Vagina (tissue), 2 donors: Measurements from ENCODE around the gene ATF7IP2. TPM values are rescaled to one million over a fixed set of nuclear protein-coding genes. Genes with fewer than 3 reads are reported as not detected.
"Not testable (repeated sequence)": the region's sequence is repeated elsewhere in the genome, so short reads cannot be mapped to it uniquely, and the experiment has no call there.

Source experiments
- DNase-seq, 2 donors: peaks; one replicate each; pipeline ENCODE4 v3.0.0-alpha.2; 2017; ENCODE audit errors: extremely low spot score in 2 of 2
- H3K27ac ChIP-seq: fragments of 200-600 bp; sonication (generic); one replicate; pipeline ENCODE4 v1.5.1; 2019
- H3K27me3 ChIP-seq: fragments of 200-600 bp; sonication (generic); one replicate; pipeline ENCODE4 v1.5.1; 2019
- H3K36me3 ChIP-seq, 2 donors: fragments of 200-600 bp; sonication (generic); one replicate each; pipeline ENCODE4 v1.5.1; 2017 to 2019
- H3K4me1 ChIP-seq: fragments of 200-600 bp; sonication (generic); one replicate; pipeline ENCODE4 v1.5.1; 2019
- H3K4me3 ChIP-seq, 2 donors: fragments of 200-600 bp; sonication (generic); 1 replicate in 1 of 2; 2 replicates in 1 of 2; pipeline ENCODE4 v1.5.1; 2016 to 2019
- H3K9me3 ChIP-seq: fragments of 200-600 bp; sonication (generic); one replicate; pipeline ENCODE4 v1.5.1; 2019
- CTCF ChIP-seq, 3 experiments: fragments of 450-650 bp in 2 of 3; fragments of 200-600 bp in 1 of 3; sonication (generic) in 1 of 3; IDR thresholded peaks; one replicate each; pipeline ENCODE4 v1.5.1; 2017 to 2019; ENCODE audit warnings: antibody characterized with exemption in 3 of 3, mild to moderate bottlenecking in 2 of 3, moderate library complexity in 2 of 3
- POLR2A ChIP-seq, 2 donors: fragments of 450-650 bp; IDR thresholded peaks; one replicate each; pipeline ENCODE4 v1.6.1; 2017; ENCODE audit warnings: antibody characterized with exemption in 2 of 2, mild to moderate bottlenecking in 2 of 2, moderate library complexity in 2 of 2
- POLR2AphosphoS5 ChIP-seq, 2 donors: sonication (generic); formaldehyde crosslinking; IDR thresholded peaks; one replicate each; pipeline ENCODE4 v1.9.0; 2017; ENCODE audit warnings: antibody characterized with exemption in 2 of 2, mild to moderate bottlenecking in 2 of 2, low read depth in 1 of 2; ENCODE audit not compliant: insufficient read depth in 1 of 2
- intact Hi-C: fragments of 100-400 bp; cut with DNase I; formaldehyde crosslinking; loops from one replicate; pipeline ENCODE4 v1.15.1; 2023
- total RNA-seq: library from RNA; depleted of rRNA; stranded (reverse); fragments of >200 nt; gene quantifications from one replicate; pipeline ENCODE4 v1.2.3, GENCODE V29; 2016

Gene ATF7IP2, protein sequence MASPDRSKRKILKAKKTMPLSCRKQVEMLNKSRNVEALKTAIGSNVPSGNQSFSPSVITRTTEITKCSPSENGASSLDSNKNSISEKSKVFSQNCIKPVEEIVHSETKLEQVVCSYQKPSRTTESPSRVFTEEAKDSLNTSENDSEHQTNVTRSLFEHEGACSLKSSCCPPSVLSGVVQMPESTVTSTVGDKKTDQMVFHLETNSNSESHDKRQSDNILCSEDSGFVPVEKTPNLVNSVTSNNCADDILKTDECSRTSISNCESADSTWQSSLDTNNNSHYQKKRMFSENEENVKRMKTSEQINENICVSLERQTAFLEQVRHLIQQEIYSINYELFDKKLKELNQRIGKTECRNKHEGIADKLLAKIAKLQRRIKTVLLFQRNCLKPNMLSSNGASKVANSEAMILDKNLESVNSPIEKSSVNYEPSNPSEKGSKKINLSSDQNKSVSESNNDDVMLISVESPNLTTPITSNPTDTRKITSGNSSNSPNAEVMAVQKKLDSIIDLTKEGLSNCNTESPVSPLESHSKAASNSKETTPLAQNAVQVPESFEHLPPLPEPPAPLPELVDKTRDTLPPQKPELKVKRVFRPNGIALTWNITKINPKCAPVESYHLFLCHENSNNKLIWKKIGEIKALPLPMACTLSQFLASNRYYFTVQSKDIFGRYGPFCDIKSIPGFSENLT
- total RNA-seq = 5.4 TPM

DNA sequence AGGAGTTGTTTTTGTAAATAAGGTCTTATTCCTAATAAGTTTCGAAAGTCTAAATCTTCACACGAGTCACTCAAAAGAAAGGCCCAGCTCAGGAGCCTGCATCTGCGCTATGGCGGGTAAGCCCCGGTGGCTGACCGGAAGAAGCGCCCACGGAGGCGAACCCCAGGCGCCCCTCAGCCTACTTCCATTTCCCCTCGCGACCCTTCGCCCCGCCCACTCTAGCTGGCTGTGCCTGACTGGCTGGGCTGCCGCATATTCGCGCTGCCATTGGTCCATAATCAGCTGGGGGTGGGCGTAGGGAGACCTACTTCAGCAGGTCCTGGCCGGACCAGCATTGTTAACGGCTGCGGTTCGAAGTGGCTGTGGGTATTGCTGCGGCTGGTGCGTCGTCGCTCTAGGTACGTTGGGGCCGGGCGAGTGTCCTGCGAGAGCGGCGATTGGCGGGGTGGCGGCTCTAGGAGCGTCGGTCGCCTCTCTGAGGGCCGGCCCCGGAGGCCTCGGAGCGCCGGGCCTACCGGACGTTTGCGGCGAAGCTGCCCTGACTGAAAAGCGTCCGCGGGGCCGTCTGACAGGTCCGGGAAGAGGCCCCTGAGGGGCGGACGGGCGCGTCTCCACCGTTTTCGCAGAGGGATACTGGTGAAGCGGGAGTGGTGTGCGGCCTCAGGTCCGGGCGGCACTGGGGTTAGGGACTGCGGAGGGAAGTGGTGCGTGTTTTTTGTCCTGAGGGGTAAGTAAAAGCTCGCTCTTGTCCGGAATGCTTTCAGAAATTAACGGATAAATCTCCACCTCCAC lies at the start of gene ATF7IP2:
Gene ATF7IP2 (plus strand): TSS at position 337 of the 792 bp plus-strand sequence. CDS start 44,560 bp downstream, outside the sequence.
- intact Hi-C loops = no loop called here
- H3K4me3 ChIP-seq = peak within 1 kb of the TSS; percentile 58
- TF ChIP-seq POLR2AphosphoS5 (IDR thresholded peaks at IDR 0.05; ENCODE audit: insufficient read depth in 1 of 2, low read depth in 1 of 2) = peak in 1 of 2 donors; percentile 69
- TF ChIP-seq CTCF (IDR thresholded peaks at IDR 0.05) = no peak
- H3K4me1 ChIP-seq = peaks cover 5% of the 10 kb centered on the region
- no peaks in the 10 kb centered on the region for H3K27me3 ChIP-seq
- H3K27ac ChIP-seq = peak within 1 kb of the TSS; percentile 29
- H3K36me3 ChIP-seq = no peaks in the 10 kb centered on the region
- no peaks in the 10 kb centered on the region for H3K9me3 ChIP-seq
- no peak for DNase-seq

- TF ChIP-seq POLR2A (IDR thresholded peaks at IDR 0.05) = no peak
- no peak for TF ChIP-seq CTCF (IDR thresholded peaks at IDR 0.05)
- no peak for TF ChIP-seq POLR2AphosphoS5 (IDR thresholded peaks at IDR 0.05; ENCODE audit: insufficient read depth in 1 of 2, low read depth in 1 of 2)
- H3K36me3 ChIP-seq = no peaks in the 10 kb centered on the region
- H3K4me3 ChIP-seq = no peak overlapping the region
- H3K4me1 ChIP-seq = no peaks in the 10 kb centered on the region
- intact Hi-C loops = no loop called here
- H3K9me3 ChIP-seq = peaks cover 14% of the 10 kb centered on the region
- DNase-seq = no peak
- no peak overlapping the region for H3K27ac ChIP-seq
- H3K27me3 ChIP-seq = no peaks in the 10 kb centered on the region
Measured at GRCh38 chr16:10338426-10338825, 47.4 kb upstream of the ATF7IP2 start.

DNA sequence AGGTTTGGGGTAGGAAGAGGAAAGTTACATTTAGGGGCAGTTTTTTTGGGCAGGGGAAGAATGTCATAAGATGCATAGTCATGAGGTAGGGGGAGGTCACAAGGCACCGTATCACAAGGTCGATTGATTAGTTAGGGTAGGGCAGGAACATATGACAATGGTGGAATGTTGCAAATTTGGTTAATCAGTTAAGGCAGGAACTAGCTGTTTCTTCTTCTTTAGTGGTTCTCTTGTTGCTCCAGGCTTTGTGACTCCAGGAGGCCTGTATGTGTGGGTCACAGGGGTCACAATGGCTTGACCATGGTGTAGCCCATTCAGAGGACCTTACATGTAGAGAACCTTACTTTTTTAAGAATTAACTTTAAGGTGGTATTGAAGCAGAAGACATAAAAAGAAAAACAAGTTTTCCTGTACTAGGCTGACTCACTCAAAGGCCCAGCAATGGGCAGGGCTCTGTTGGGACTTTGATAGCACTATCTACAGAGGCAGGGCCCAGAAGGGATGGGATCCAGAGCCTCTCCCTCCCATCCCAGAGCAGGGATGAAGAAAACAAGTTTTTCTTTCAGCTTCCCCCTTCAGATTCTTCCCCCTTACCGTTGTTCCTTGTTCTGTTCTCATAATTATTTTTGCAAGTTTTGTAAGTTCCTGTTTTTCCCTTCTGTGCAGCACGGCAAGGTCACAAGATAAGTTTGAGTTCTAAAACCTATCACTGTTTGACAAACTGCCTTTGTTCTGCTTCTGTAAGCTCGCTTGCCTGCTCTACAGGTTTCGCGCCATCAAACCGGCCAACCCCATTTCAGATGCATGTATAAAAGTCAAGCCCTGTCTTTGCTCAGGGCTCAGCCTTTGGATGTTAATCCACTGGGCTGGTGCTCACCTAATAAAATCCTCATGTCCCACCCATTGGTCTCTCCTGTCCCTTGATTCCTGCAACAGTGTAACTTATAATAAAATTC lies 45.8 kb upstream of the ATF7IP2 start:
- TF ChIP-seq CTCF (IDR thresholded peaks at IDR 0.05) = no peak
- no peak for TF ChIP-seq POLR2AphosphoS5 (IDR thresholded peaks at IDR 0.05; ENCODE audit: insufficient read depth in 1 of 2, low read depth in 1 of 2)
- no peak for TF ChIP-seq POLR2A (IDR thresholded peaks at IDR 0.05)
- DNase-seq = no peak
- intact Hi-C loops = no loop called here

GRCh38 chr16:10343124-10343760 lies 42.6 kb upstream of the ATF7IP2 start:
- H3K9me3 ChIP-seq = peaks cover 15% of the 10 kb centered on the region
- H3K36me3 ChIP-seq = no peaks in the 10 kb centered on the region
- DNase-seq = no peak
- no peaks in the 10 kb centered on the region for H3K4me1 ChIP-seq
- no peak overlapping the region for H3K27ac ChIP-seq
- no peaks in the 10 kb centered on the region for H3K27me3 ChIP-seq
- intact Hi-C loops = no loop called here
- H3K4me3 ChIP-seq = no peak overlapping the region
- no peak for TF ChIP-seq POLR2A (IDR thresholded peaks at IDR 0.05)
- TF ChIP-seq POLR2AphosphoS5 (IDR thresholded peaks at IDR 0.05; ENCODE audit: insufficient read depth in 1 of 2, low read depth in 1 of 2) = no peak
- TF ChIP-seq CTCF (IDR thresholded peaks at IDR 0.05) = no peak

More for the DNA sequence above, 45.8 kb upstream of the ATF7IP2 start:
- Histone ChIP-seq H3K9me3 (peaks cover 15% of the 10 kb centered on the region), H3K4me1 (no peaks in the 10 kb centered on the region), H3K27me3 (no peaks in the 10 kb centered on the region), H3K4me3 (no peak overlapping the region), H3K27ac (no peak overlapping the region), H3K36me3 (no peaks in the 10 kb centered on the region)

DNA sequence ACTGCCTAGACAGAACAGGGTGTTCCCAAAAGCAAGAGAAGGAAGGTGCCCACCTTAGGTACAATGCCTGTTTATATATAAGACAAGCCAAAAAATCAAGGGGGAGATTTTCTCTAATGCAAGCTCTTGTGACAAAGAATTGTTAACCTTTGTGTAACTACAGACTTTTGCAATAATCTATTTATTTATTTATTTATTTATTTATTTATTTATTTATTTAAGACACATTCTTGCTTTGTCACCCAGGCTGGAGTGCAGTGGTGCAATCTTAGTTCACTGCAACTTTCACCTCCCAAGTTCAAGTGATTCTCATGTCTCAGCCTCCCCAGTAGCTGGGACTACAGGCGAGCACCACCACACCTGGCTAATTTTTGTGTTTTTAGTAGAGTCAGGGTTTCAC lies 41.2 kb upstream of the ATF7IP2 start:
- H3K4me1 ChIP-seq = not testable (repeated sequence)

More for the DNA sequence above, 41.2 kb upstream of the ATF7IP2 start:
- peaks cover 15% of the 10 kb centered on the region for H3K9me3 ChIP-seq
- H3K27ac ChIP-seq, intact Hi-C loops, H3K4me3 ChIP-seq, H3K27me3 ChIP-seq, H3K36me3 ChIP-seq, DNase-seq: not testable (repeated sequence)
